HuH-7.5 (cell line): ENCODE results near the gene CPB1.

Experiments
- DNase-seq: peaks from one replicate; pipeline ENCODE4 v3.0.0; 2011; ENCODE audit warnings: low spot score

Gene CPB1

GRCh38 chr3:148829926-148830325 lies 2.3 kb downstream of the CPB1 start:
- no peak for DNase-seq

- DNase-seq: no peak
Measured at GRCh38 chr3:148833223-148833622, 5.6 kb downstream of the CPB1 start.

- no peak for DNase-seq
Measured at GRCh38 chr3:148839805-148840204, 12.2 kb downstream of the CPB1 start.

GRCh38 chr3:148840451-148840850 lies 12.8 kb downstream of the CPB1 start:
- DNase-seq: no peak

GRCh38 chr3:148845756-148846395 lies 18.3 kb downstream of the CPB1 start:
- no peak for DNase-seq

GRCh38 chr3:148847351-148847750 lies 19.7 kb downstream of the CPB1 start:
- DNase-seq: no peak

GRCh38 chr3:148848410-148848809 lies 20.8 kb downstream of the CPB1 start:
- no peak for DNase-seq

- DNase-seq: no peak
Measured at GRCh38 chr3:148852271-148852992, 24.8 kb downstream of the CPB1 start.

GRCh38 chr3:148853076-148853475 lies 25.5 kb downstream of the CPB1 start:
- DNase-seq: no peak

- DNase-seq: no peak
Measured at GRCh38 chr3:148854061-148854460, 26.4 kb downstream of the CPB1 start.

GRCh38 chr3:148856384-148856783 lies 28.8 kb downstream of the CPB1 start:
- no peak for DNase-seq

GRCh38 chr3:148857316-148857715 lies 29.7 kb downstream of the CPB1 start:
- no peak for DNase-seq

GRCh38 chr3:148861277-148861869 lies 33.8 kb downstream of the CPB1 start:
- DNase-seq: peak; percentile 15

GRCh38 chr3:148863297-148863696 lies 35.7 kb downstream of the CPB1 start:
- no peak for DNase-seq

- no peak for DNase-seq
Measured at GRCh38 chr3:148863814-148864213, 36.2 kb downstream of the CPB1 start.

GRCh38 chr3:148865049-148865448 lies 37.4 kb downstream of the CPB1 start, which contains the start of gene CPA3:
Gene CPA3, plus strand, starts transcription at chr3:148865296. Its CDS starts 12 bp downstream, at chr3:148865308.
- DNase-seq: no peak

- DNase-seq: no peak
Measured at GRCh38 chr3:148866261-148866660, 38.6 kb downstream of the CPB1 start.

GRCh38 chr3:148873270-148873927 lies 45.8 kb downstream of the CPB1 start:
- DNase-seq: no peak

- no peak for DNase-seq
Measured at GRCh38 chr3:148873977-148874376, 46.4 kb downstream of the CPB1 start.

GRCh38 chr3:148878095-148878494 lies 50.5 kb downstream of the CPB1 start:
- no peak for DNase-seq

- DNase-seq: no peak
Measured at GRCh38 chr3:148879256-148879655, 51.6 kb downstream of the CPB1 start.

GRCh38 chr3:148880681-148881080 lies 53.1 kb downstream of the CPB1 start:
- no peak for DNase-seq

- DNase-seq: no peak
Measured at GRCh38 chr3:148881286-148881685, 53.7 kb downstream of the CPB1 start.
